GM12865 (cell line): Measurements from ENCODE around the gene NOTCH2.
"Not testable (repeated sequence)": the region's sequence is repeated elsewhere in the genome, so short reads cannot be mapped to it uniquely, and the experiment has no call there.

Experiments used
- DNase-seq: peaks from one replicate; pipeline ENCODE4 v3.0.0; 2010; ENCODE audit warnings: low read depth
- H3K4me3 ChIP-seq: 2 replicates; pipeline ENCODE4 v1.5.1; 2011; ENCODE audit warnings: mild to moderate bottlenecking, low read depth, low read length, control low read depth
- TF ChIP-seq, protein P1 (sequence below): IDR thresholded peaks from 2 replicates; pipeline ENCODE4 v1.5.1; 2011; ENCODE audit warnings: low read length, control low read depth, low read depth, inconsistent platforms; ENCODE audit not compliant: insufficient read depth; ENCODE audit errors: missing control alignments

The NOTCH2 gene

GRCh38 chr1:120090830-120091229, 21.4 kb upstream of the NOTCH2 start:
- not testable (repeated sequence) for DNase-seq, H3K4me3 ChIP-seq

DNA sequence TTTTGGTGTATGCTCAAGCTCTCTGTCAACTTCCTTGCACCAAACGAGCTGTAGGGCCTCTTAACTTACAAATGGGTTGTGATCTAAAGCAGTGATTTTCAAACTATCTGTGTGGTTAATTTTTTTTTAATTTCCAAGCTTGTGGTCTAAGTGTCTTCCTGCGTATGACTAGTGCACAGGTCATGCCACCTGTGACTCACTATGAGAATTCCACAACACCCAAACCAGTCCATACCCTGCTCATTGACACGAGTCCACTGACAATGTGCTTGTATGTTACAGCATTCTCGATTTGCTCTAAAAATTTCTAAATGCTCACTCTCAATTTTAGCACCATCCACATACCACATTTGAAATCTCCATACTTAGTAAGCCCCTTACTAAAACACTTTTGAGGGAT, 18.5 kb upstream of the NOTCH2 start:
- H3K4me3 ChIP-seq: not testable (repeated sequence)
- peak; percentile 37 for DNase-seq

- not testable (repeated sequence) for DNase-seq, H3K4me3 ChIP-seq
These were observed 405 bp upstream of the NOTCH2 start for GRCh38 chr1:120069920-120070214.

- DNase-seq: not testable (repeated sequence)
- H3K4me3 ChIP-seq: peak overlapping the region; percentile 48
These were observed 787 bp downstream of the NOTCH2 start for GRCh38 chr1:120068683-120069066.

GRCh38 chr1:120048208-120048607, 21.3 kb downstream of the NOTCH2 start:
- not testable (repeated sequence) for H3K4me3 ChIP-seq

DNA sequence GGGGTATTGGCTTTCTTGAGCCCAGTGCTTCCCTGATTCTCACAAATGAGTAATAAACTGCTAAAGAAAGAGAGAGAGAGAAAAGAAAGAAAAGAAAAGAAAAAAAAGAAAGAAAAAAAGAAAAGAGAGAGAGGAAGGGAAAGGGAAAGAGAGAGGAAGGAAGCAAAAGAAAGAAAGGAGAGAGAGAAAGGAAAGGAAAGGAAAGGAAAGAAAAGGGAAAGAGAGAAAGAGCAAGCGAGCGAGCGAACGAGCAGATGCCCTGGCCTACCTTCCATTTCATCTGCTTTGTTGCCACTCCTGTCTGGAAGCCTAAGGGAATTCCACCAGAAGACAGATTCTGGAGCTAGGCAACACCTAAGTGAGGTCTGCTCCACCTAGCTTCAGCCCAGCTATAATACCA, 27.7 kb downstream of the NOTCH2 start:
- not testable (repeated sequence) for H3K4me3 ChIP-seq

More at GRCh38 chr1:120048208-120048607, 21.3 kb downstream of the NOTCH2 start:
- DNase-seq: not testable (repeated sequence)

DNA sequence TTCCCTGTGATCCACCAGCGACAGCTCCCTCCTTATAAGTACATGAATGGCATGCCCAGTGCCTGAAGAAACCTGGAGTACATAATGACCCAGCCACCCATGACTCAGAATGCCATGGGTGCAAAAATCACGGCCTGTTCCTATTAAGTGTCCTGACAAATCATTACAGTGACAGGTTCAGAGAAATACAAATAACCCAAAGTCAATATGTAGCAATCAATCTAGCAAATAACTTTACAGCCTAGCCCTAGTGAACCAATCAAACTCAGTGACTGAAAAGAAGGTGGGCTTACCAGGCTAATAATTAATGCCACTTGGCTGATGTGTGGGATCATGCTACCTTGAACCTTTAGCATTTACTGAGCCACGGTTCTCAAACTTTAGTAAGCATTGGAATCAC, 37.2 kb downstream of the NOTCH2 start:
- H3K4me3 ChIP-seq, DNase-seq: not testable (repeated sequence)

More for the DNA sequence above, 27.7 kb downstream of the NOTCH2 start:
- DNase-seq: not testable (repeated sequence)

- not testable (repeated sequence) for H3K4me3 ChIP-seq
These were observed 45.7 kb downstream of the NOTCH2 start for GRCh38 chr1:120023791-120024190.

DNA sequence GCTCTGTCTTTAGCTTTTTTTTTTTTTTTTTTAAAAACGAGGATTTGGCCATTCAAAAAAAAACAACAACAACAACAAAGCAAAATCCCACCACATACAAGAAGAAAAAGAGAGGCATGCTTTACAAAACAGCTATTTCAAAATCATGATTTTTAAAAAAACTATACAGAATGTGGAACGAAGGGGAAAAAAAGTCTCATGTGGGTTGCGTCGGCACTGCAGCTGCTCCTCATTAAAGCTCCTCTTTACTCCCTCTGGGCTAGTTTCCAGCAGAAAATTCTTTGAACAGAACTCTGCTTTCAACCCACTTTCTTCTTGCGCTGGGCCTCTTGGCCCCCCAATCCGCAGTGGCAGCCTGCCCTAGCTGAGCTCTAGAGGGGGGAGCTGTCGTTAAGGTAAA, 54.5 kb downstream of the NOTCH2 start:
- not testable (repeated sequence) for DNase-seq, H3K4me3 ChIP-seq

More at GRCh38 chr1:120023791-120024190, 45.7 kb downstream of the NOTCH2 start:
- DNase-seq: not testable (repeated sequence)

DNA sequence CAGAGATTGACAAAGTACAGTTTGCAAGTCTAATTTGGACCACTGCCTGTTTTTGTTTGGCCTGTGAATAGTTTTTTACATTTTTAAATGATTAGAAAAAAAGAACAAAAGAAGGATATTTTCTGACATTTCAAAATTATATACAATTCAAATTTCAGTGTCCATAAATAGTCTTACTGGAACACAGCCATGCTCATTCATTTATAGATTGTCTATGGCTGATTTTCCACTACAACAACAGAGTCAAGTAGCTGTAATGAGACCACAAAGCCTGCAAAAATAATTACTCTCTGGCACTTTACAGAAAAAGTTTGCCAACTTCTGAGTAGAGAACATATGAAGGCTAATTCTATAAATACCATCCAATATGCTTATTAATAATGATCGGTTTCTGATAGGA, 61.1 kb downstream of the NOTCH2 start:
- H3K4me3 ChIP-seq, DNase-seq: not testable (repeated sequence)

DNA sequence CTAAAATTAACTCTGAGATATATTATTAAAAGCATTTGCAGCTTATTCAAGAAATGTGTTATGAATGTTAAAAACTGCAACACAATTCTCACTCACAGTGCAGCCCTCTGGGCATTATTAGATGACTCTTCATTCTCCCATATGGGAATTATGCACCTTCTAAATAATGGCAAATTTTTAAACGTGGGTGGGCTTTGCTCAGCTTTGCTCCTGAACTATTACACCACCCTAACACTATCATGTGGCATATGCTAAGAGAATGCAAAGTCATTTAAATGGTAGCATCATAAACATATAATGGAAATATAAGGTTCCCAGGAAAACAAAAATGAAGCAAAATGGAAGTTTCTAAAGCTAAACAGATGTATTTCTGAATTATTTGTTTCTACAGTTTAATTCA, 61.6 kb downstream of the NOTCH2 start:
- H3K4me3 ChIP-seq: not testable (repeated sequence)

DNA sequence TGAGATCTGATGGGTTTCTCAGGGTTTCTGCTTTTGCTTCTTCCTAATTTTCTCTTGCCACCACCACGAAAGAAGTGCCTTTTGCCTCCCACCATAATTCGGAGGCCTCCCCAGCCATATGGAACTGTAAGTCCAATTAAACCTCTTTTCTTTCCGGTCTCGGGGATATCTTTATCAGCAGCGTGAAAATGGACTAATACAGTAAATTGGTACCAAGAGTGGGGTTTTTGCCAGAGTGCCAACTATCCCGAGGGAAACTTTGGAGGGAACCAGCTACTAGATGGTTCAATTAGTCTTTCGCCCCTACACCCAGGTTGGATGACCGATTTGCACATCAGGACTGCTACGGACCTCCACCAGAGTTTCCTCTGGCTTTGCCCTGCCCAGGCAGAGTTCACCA, 68.4 kb downstream of the NOTCH2 start:
- not testable (repeated sequence) for H3K4me3 ChIP-seq, DNase-seq

More for the DNA sequence above, 61.6 kb downstream of the NOTCH2 start:
- DNase-seq: not testable (repeated sequence)

DNA sequence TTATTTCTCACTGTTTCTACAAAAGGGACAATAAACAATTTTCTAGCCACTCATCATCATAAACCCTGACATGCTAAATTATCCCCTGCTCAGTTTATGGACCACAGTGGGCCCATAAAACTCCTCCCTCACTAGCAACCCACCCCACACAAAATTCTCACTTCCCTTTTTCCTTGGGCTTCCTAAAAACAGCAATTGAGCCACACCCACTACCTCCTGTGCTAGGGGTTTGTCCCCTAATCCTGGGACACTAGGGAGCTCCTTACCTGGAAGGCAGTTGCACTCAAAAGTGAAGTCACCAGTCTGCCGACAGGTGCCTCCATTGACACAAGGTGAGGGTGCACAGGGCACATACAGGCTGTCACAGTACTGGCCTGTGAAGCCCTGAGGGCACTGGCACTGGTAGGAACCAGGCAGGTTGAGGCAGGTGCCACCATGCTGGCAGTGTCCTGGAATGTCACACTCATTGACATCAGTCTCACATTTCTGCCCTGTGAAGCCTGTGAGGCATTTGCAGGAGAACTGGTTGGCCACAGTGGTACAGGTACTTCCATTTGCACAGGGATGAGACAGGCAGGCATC, 72.6 kb downstream of the NOTCH2 start:
- H3K4me3 ChIP-seq, DNase-seq: not testable (repeated sequence)

DNA sequence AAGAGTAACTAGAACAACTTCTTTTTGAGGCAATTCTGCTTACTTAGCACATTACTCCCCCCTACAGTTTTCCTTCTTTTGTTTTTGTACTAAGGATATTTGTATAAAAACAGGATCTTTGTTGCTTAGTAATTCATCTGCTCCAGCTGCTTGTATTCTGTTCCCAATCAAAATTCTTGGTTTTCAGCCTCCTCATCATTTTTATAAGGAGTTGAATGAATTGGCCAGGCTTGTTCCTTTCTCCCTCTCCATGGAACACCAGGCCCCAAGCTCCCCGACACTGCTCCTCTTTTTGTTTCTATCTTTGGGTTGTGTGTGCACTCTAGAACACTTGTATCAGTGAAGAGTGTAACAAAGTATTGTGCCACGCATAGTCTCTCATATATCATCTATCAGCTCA, 73.5 kb downstream of the NOTCH2 start:
- H3K4me3 ChIP-seq, DNase-seq: not testable (repeated sequence)

DNA sequence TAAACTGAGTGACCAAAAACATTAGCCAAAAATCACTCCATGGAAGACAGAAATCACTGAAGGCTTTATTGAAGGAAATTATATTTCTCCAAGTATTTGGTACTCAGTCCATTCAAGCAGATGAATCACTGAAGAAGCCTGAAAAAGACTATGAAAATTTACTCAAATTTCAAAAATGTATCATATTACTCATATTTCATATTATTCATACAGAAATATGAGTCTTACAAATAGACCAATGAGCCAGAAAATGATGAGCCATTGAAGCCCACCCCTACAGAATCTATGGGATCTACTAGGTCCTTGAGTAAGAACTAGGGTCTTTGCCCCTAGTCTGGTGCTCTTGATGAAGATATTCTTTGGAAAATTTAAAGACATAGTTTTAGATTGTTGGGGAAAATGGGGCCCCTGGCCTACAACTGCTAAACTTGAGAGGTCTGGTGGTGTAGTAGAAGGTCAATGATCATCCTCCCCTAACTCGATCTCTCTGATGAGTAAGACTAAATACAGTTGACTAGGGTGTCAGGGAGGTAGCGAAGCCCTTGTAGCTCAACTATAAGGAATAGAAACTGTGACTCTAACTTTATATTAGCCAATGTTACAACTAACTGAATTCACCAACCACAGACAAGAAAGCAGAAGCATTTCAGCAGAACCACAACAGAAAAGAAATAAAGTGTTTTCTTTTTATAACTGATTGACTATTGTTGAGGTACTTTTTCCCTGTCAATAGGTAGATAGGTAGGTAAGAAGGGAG, 81.0 kb downstream of the NOTCH2 start:
- peak; percentile 27 for DNase-seq
- H3K4me3 ChIP-seq: no peak overlapping the region
- TF ChIP-seq, protein P1, sequence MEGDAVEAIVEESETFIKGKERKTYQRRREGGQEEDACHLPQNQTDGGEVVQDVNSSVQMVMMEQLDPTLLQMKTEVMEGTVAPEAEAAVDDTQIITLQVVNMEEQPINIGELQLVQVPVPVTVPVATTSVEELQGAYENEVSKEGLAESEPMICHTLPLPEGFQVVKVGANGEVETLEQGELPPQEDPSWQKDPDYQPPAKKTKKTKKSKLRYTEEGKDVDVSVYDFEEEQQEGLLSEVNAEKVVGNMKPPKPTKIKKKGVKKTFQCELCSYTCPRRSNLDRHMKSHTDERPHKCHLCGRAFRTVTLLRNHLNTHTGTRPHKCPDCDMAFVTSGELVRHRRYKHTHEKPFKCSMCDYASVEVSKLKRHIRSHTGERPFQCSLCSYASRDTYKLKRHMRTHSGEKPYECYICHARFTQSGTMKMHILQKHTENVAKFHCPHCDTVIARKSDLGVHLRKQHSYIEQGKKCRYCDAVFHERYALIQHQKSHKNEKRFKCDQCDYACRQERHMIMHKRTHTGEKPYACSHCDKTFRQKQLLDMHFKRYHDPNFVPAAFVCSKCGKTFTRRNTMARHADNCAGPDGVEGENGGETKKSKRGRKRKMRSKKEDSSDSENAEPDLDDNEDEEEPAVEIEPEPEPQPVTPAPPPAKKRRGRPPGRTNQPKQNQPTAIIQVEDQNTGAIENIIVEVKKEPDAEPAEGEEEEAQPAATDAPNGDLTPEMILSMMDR: no peak
